ENCODE measurements around the gene AHCYL2.

The AHCYL2 gene

GRCh38 chr7:129262324-129262723 is 37.5 kb downstream of the AHCYL2 start:
- ChIA-PET CTCF (no interaction called here), POLR2A (no interaction called here)
- no peak for DNase-seq (ENCODE audit: extremely low spot score)
- no peak for TF ChIP-seq CTBP1 (IDR thresholded peaks at IDR 0.05; ENCODE audit: borderline replicate concordance)
- TF ChIP-seq PKNOX1 (IDR thresholded peaks at IDR 0.05), result no peak
- TF ChIP-seq FOXA1 (IDR thresholded peaks at IDR 0.05), result no peak
- no peak for TF ChIP-seq HDGF (IDR thresholded peaks at IDR 0.05; ENCODE audit: borderline replicate concordance)

GRCh38 chr7:129263168-129263567 is 38.3 kb downstream of the AHCYL2 start:
- ChIA-PET POLR2A (no interaction called here), CTCF (no interaction called here)
- no peak for TF ChIP-seq HDGF (IDR thresholded peaks at IDR 0.05; ENCODE audit: borderline replicate concordance)
- TF ChIP-seq L3MBTL2 (conservative IDR thresholded peaks at IDR 0.05), result no peak
- TF ChIP-seq NFRKB (IDR thresholded peaks at IDR 0.05), result no peak
- TF ChIP-seq ELF4 (IDR thresholded peaks at IDR 0.05), result no peak
- no peak for TF ChIP-seq TARDBP (IDR thresholded peaks at IDR 0.05)
- TF ChIP-seq SP1 (IDR thresholded peaks at IDR 0.05), result no peak
- no peak for DNase-seq (ENCODE audit: extremely low spot score)

GRCh38 chr7:129264534-129264933 is 39.7 kb downstream of the AHCYL2 start:
- CTCF ChIA-PET, result no interaction called here
- TF ChIP-seq L3MBTL2 (conservative IDR thresholded peaks at IDR 0.05), result peak; percentile 28; the same call in 1 of the 2 replicates
- no peak for TF ChIP-seq NFRKB (IDR thresholded peaks at IDR 0.05)
- TF ChIP-seq FOXA1 (IDR thresholded peaks at IDR 0.05), result 0 out of 2 replicates have a peak, but pooled peaks have one; percentile 32
- TF ChIP-seq CTBP1 (IDR thresholded peaks at IDR 0.05; ENCODE audit: borderline replicate concordance), result no peak
- POLR2A ChIA-PET, result no interaction called here
- peak; percentile 25 for DNase-seq (ENCODE audit: extremely low spot score)

- no peak for DNase-seq (ENCODE audit: extremely low spot score)
- ChIA-PET POLR2A (no interaction called here), CTCF (no interaction called here)
- TF ChIP-seq SUZ12 (IDR thresholded peaks at IDR 0.05) (no peak), FOXM1 (IDR thresholded peaks at IDR 0.05; ENCODE audit: borderline replicate concordance) (no peak), FOXK2 (IDR thresholded peaks at IDR 0.05) (no peak), PKNOX1 (IDR thresholded peaks at IDR 0.05) (no peak), L3MBTL2 (conservative IDR thresholded peaks at IDR 0.05) (no peak), ARNT (IDR thresholded peaks at IDR 0.05) (no peak), ZNF384 (IDR thresholded peaks at IDR 0.05) (no peak), NFRKB (IDR thresholded peaks at IDR 0.05) (no peak), FOXA1 (IDR thresholded peaks at IDR 0.05) (no peak), SP1 (IDR thresholded peaks at IDR 0.05) (no peak), HDGF (IDR thresholded peaks at IDR 0.05; ENCODE audit: borderline replicate concordance) (no peak)
Measured at GRCh38 chr7:129265328-129265727, 40.5 kb downstream of the AHCYL2 start.

GRCh38 chr7:129266181-129266580 is 41.4 kb downstream of the AHCYL2 start:
- CTCF ChIA-PET, result interaction anchor here (0.6 kb wide), 1 partner anchor 290 kb away, joined by 7 read pairs; no protein-coding TSS in a partner anchor
- TF ChIP-seq LEF1 (IDR thresholded peaks at IDR 0.05; ENCODE audit: borderline replicate concordance) (no peak), PKNOX1 (IDR thresholded peaks at IDR 0.05) (no peak), ELF4 (IDR thresholded peaks at IDR 0.05) (no peak), FOXM1 (IDR thresholded peaks at IDR 0.05; ENCODE audit: borderline replicate concordance) (no peak), CTBP1 (IDR thresholded peaks at IDR 0.05; ENCODE audit: borderline replicate concordance) (no peak), HDGF (IDR thresholded peaks at IDR 0.05; ENCODE audit: borderline replicate concordance) (no peak), FOXA1 (IDR thresholded peaks at IDR 0.05) (no peak), ARNT (IDR thresholded peaks at IDR 0.05) (no peak)
- no peak for DNase-seq (ENCODE audit: extremely low spot score)
- POLR2A ChIA-PET, result no interaction called here

GRCh38 chr7:129270077-129270476 is 45.2 kb downstream of the AHCYL2 start:
- POLR2A ChIA-PET, result no interaction called here
- no peak for DNase-seq (ENCODE audit: extremely low spot score)
- CTCF ChIA-PET, result interaction anchor here (1.0 to 1.2 kb wide), 2 partner anchors 51 to 98 kb away, joined by 3 read pairs; no protein-coding TSS in a partner anchor
- TF ChIP-seq BHLHE40 (IDR thresholded peaks at IDR 0.05; ENCODE audit: borderline replicate concordance) (no peak), L3MBTL2 (conservative IDR thresholded peaks at IDR 0.05) (no peak), FOXM1 (IDR thresholded peaks at IDR 0.05; ENCODE audit: borderline replicate concordance) (no peak), ELF4 (IDR thresholded peaks at IDR 0.05) (no peak), TARDBP (IDR thresholded peaks at IDR 0.05) (no peak), LEF1 (IDR thresholded peaks at IDR 0.05; ENCODE audit: borderline replicate concordance) (no peak), FOXA1 (IDR thresholded peaks at IDR 0.05) (no peak)

GRCh38 chr7:129271500-129272355 is 46.9 kb downstream of the AHCYL2 start:
- CTCF ChIA-PET, result interaction anchor here (1.4 kb wide), 1 partner anchor 53 kb away, joined by 8 read pairs; no protein-coding TSS in a partner anchor
- TF ChIP-seq PKNOX1 (IDR thresholded peaks at IDR 0.05) (no peak), CTBP1 (IDR thresholded peaks at IDR 0.05; ENCODE audit: borderline replicate concordance) (no peak), ELF4 (IDR thresholded peaks at IDR 0.05) (no peak), ZNF384 (IDR thresholded peaks at IDR 0.05) (no peak), LEF1 (IDR thresholded peaks at IDR 0.05; ENCODE audit: borderline replicate concordance) (no peak), FOXM1 (IDR thresholded peaks at IDR 0.05; ENCODE audit: borderline replicate concordance) (no peak), BHLHE40 (IDR thresholded peaks at IDR 0.05; ENCODE audit: borderline replicate concordance) (no peak), SUZ12 (IDR thresholded peaks at IDR 0.05) (no peak), ARNT (IDR thresholded peaks at IDR 0.05) (no peak), TARDBP (IDR thresholded peaks at IDR 0.05) (no peak), FOXA1 (IDR thresholded peaks at IDR 0.05) (no peak), HDGF (IDR thresholded peaks at IDR 0.05; ENCODE audit: borderline replicate concordance) (no peak), SP1 (IDR thresholded peaks at IDR 0.05) (no peak), FOXK2 (IDR thresholded peaks at IDR 0.05) (no peak), NFRKB (IDR thresholded peaks at IDR 0.05) (no peak), L3MBTL2 (conservative IDR thresholded peaks at IDR 0.05) (no peak)
- peak; percentile 57 for DNase-seq (ENCODE audit: extremely low spot score)
- POLR2A ChIA-PET, result no interaction called here

Data from HEK293T (cell line).